ENCODE results near the gene STMN3. TPM values are rescaled to one million over a fixed set of nuclear protein-coding genes. Genes with fewer than 3 reads are reported as not detected.

Gene STMN3
- total and polyA plus RNA-seq, 8 donors, result 12.6 to 47.0 (median 34.4) TPM

DNA sequence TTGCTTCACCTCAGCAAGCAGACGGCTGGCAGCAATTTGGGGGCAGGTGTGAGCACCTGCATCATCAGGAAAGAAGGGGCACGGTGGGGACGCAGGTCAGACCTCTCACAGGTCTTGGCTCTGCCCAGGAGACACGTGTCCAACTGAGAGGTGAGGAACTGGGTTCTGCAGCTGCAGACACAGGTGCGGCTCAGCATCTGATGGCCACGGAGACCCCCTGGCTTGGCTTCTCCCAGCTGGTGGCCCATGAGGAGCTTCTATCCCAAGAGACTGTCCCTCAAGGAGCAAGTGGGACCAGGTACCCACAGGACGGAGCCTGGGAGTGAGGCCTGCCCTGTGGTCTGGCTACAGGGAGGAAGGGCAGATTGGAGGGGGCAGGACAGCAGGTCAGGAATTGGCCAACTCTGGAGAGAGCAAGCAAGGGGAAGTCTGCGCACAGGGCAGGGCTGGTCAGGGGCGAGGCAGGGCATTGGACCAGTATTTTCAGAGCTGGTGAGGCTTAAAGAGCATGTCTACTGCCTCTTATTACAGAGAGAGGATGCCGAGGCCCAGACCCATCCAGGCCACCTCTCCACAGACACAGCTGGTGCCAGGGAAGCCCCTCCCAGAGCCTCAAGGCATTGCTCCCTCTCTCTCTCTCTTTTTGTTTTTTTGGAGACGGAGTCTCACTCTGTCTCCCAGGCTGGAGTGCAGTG lies 4.2 kb downstream of the STMN3 start:
- Histone ChIP-seq H3K9me3 (no peaks in the 10 kb centered on the region), H3K4me1 (peaks cover 6 to 26% of the 10 kb centered on the region in 2 donors), H3K36me3 (no peaks in the 10 kb centered on the region), H3K4me3 (no peak overlapping the region), H3K27ac (no peak overlapping the region), H3K27me3 (peaks cover 17 to 30% of the 10 kb centered on the region in 2 donors)
- no peak for ATAC-seq
- DNase-seq, result no peak
- intact Hi-C loops (cut with DNase I), result no loop called here
- TF ChIP-seq, protein P1, sequence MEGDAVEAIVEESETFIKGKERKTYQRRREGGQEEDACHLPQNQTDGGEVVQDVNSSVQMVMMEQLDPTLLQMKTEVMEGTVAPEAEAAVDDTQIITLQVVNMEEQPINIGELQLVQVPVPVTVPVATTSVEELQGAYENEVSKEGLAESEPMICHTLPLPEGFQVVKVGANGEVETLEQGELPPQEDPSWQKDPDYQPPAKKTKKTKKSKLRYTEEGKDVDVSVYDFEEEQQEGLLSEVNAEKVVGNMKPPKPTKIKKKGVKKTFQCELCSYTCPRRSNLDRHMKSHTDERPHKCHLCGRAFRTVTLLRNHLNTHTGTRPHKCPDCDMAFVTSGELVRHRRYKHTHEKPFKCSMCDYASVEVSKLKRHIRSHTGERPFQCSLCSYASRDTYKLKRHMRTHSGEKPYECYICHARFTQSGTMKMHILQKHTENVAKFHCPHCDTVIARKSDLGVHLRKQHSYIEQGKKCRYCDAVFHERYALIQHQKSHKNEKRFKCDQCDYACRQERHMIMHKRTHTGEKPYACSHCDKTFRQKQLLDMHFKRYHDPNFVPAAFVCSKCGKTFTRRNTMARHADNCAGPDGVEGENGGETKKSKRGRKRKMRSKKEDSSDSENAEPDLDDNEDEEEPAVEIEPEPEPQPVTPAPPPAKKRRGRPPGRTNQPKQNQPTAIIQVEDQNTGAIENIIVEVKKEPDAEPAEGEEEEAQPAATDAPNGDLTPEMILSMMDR (IDR thresholded peaks at IDR 0.05), result no peak

DNA sequence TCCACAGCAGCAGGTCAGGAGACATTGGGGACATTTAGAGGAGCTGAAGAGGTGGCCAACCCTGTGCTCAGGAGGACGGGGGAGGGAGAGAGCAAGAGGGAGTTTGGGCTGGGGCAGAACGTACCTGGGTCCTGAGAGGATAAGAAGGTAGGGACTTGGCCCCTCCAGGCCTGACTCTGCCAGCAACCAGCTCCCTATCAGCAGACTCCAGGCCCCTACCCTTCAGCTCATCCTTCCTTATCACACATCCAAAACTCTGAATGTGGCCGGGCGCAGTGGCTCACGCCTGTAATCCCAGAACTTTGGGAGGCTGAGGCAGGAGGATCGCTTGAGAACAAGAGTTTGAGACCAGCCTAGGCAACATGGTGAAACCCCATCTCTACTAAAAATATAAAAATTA lies 5.0 kb downstream of the STMN3 start:
- ATAC-seq (no peak), DNase-seq (no peak)
- Histone ChIP-seq H3K27ac (no peak overlapping the region), H3K4me3 (no peak overlapping the region), H3K36me3 (no peaks in the 10 kb centered on the region), H3K4me1 (peaks cover 6 to 20% of the 10 kb centered on the region in 2 donors), H3K27me3 (peaks cover 17 to 23% of the 10 kb centered on the region in 2 donors), H3K9me3 (no peaks in the 10 kb centered on the region)
- intact Hi-C loops (cut with DNase I), result no loop called here
- TF ChIP-seq, protein P1 (IDR thresholded peaks at IDR 0.05), result no peak

DNA sequence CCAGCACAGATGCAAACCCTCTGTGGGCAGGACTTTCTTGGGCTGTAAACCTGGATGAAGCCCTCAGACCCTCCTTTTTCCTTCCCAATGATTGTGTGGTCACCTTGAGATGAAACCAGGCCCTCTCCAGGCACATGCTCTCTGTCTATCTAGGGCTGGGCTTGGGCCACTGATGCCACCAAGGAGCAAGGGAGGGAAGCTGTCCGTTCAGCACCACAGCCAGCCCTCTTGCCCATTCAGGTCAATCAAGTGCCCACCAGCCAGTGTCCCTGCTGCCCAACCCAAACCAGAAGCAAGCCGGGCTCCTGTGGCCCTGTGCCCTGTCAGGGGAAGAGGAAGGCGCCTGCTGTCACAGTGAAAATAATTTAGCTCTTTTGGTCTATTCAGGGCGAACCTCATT lies 8.0 kb downstream of the STMN3 start:
- H3K4me1 ChIP-seq, result peaks cover 0 to 16% of the 10 kb centered on the region in 2 donors
- ATAC-seq (no peak), DNase-seq (peak in 1 of 4 donors; percentile 28)
- intact Hi-C loops (cut with DNase I), result no loop called here
- H3K27ac ChIP-seq, result no peak overlapping the region
- TF ChIP-seq, protein P1 (IDR thresholded peaks at IDR 0.05), result no peak
- no peaks in the 10 kb centered on the region for H3K36me3 ChIP-seq
- no peaks in the 10 kb centered on the region for H3K9me3 ChIP-seq
- H3K4me3 ChIP-seq, result no peak overlapping the region
- no peaks in the 10 kb centered on the region for H3K27me3 ChIP-seq

DNA sequence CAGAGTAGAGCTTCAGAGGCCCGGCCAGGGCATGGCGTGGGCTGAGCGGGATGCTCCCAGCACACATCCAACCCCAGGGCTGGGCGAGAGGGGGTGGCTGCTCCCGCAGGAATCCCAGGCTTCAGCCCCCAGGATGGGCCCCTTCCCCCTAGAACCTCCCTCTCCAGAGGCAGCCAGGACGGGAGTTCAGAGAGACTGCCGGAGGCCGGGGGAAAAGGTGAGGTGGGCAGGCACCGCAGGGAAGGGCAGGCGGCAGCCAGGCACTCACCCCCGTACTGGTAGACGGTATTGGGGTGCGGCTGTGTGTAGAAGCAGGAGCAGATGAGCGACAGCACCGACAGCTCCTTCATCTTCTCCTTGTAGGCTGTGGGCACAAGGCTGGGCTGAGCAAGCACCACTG lies 9.3 kb downstream of the STMN3 start:
- no peak overlapping the region for H3K4me3 ChIP-seq
- H3K4me1 ChIP-seq, result peaks cover 0 to 29% of the 10 kb centered on the region in 2 donors
- no peaks in the 10 kb centered on the region for H3K27me3 ChIP-seq
- H3K36me3 ChIP-seq, result no peaks in the 10 kb centered on the region
- no peaks in the 10 kb centered on the region for H3K9me3 ChIP-seq
- no peak overlapping the region for H3K27ac ChIP-seq
- TF ChIP-seq, protein P1 (IDR thresholded peaks at IDR 0.05), result no peak
- intact Hi-C loops (cut with DNase I), result no loop called here
- no peak for DNase-seq
- ATAC-seq, result no peak

DNA sequence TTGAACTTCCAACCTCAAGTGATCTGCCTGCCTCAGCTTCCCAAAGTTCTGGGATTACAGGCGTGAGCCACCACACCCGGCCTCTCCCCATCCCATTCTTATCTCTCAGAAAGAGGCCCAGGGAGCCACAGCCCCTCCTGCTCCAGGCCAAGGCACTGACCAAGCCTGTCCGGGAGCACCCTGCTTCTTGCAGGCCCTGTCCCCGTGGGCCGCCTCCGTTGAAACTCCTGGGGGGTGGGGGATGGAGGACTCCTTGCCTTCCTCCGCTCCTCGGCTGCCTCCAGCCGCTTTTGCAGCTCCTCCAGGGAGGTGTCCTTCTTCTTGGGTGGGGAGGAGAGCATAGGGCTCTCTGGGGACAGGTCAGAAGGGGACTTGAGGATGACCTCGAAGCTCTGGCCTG lies 9.7 kb downstream of the STMN3 start:
- peaks cover 0 to 33% of the 10 kb centered on the region in 2 donors for H3K4me1 ChIP-seq
- ATAC-seq (no peak), DNase-seq (no peak)
- H3K36me3 ChIP-seq, result no peaks in the 10 kb centered on the region
- intact Hi-C loops (cut with DNase I), result no loop called here
- no peaks in the 10 kb centered on the region for H3K27me3 ChIP-seq
- no peaks in the 10 kb centered on the region for H3K9me3 ChIP-seq
- no peak overlapping the region for H3K4me3 ChIP-seq
- no peak overlapping the region for H3K27ac ChIP-seq
- TF ChIP-seq, protein P1 (IDR thresholded peaks at IDR 0.05), result no peak

All from left lung (tissue), 10 donors.